Ascending aorta (tissue), 2 donors: ENCODE results near the gene PLXNA2. TPM values are rescaled to one million over a fixed set of nuclear protein-coding genes. Genes with fewer than 3 reads are reported as not detected.

Experiments used
- DNase-seq, 2 donors: peaks; one replicate each; pipeline ENCODE4 v3.0.0-alpha.2; 2019; ENCODE audit warnings: low spot score in 2 of 2
- H3K27ac ChIP-seq, 2 donors: fragments of 200-600 bp; sonication (generic); one replicate each; pipeline ENCODE4 v1.5.1; 2016 to 2017; ENCODE audit warnings: mild to moderate bottlenecking in 1 of 2
- H3K27me3 ChIP-seq: fragments of 200-600 bp; sonication (generic); one replicate; pipeline ENCODE4 v1.5.1; 2017
- H3K36me3 ChIP-seq, 2 donors: fragments of 200-600 bp; sonication (generic); one replicate each; pipeline ENCODE4 v1.5.1; 2016
- H3K4me1 ChIP-seq, 2 donors: fragments of 200-600 bp; sonication (generic); one replicate each; pipeline ENCODE4 v1.5.1; 2016 to 2017; ENCODE audit warnings: mild to moderate bottlenecking in 1 of 2
- H3K4me3 ChIP-seq, 2 donors: fragments of 200-600 bp; sonication (generic); one replicate each; pipeline ENCODE4 v1.5.1; 2016 to 2017; ENCODE audit warnings: mild to moderate bottlenecking in 1 of 2
- H3K9me3 ChIP-seq, 2 donors: fragments of 200-600 bp; sonication (generic); one replicate each; pipeline ENCODE4 v1.5.1; 2016
- CTCF ChIP-seq, 3 experiments: fragments of 200-600 bp in 2 of 3; fragments of 450-650 bp in 1 of 3; sonication (generic) in 2 of 3; IDR thresholded peaks; one replicate each; pipeline ENCODE4 v1.5.1; 2016 to 2019; ENCODE audit warnings: antibody characterized with exemption in 3 of 3, mild to moderate bottlenecking in 1 of 3, moderate library complexity in 1 of 3
- intact Hi-C: fragments of 100-400 bp; cut with DNase I; formaldehyde crosslinking; loops from one replicate; pipeline ENCODE4 v1.15.1; 2023
- total RNA-seq: library from RNA; depleted of rRNA; stranded (reverse); fragments of >200 nt; gene quantifications from one replicate; pipeline ENCODE4 v1.1.0, GENCODE V29; 2016

Gene PLXNA2
- total RNA-seq, 1 donor from 2014 or later, result 33.0 TPM

- Histone ChIP-seq H3K4me1 (no peaks in the 10 kb centered on the region), H3K36me3 (peaks cover 0 to 15% of the 10 kb centered on the region in 2 donors), H3K9me3 (no peaks in the 10 kb centered on the region), H3K27ac (no peak overlapping the region), H3K27me3 (no peaks in the 10 kb centered on the region), H3K4me3 (no peak overlapping the region)
- intact Hi-C loops, result no loop called here
- no peak for TF ChIP-seq CTCF (IDR thresholded peaks at IDR 0.05)
- no peak for DNase-seq
Measured at GRCh38 chr1:208106218-208106617, 138.0 kb downstream of the PLXNA2 start.

GRCh38 chr1:208105756-208106155 lies 138.4 kb downstream of the PLXNA2 start:
- no peak for DNase-seq
- H3K4me1 ChIP-seq, result no peaks in the 10 kb centered on the region
- TF ChIP-seq CTCF (IDR thresholded peaks at IDR 0.05), result no peak

GRCh38 chr1:208103597-208104513 lies 140.3 kb downstream of the PLXNA2 start:
- intact Hi-C loops, result no loop called here
- H3K27ac ChIP-seq, result no peak overlapping the region
- no peaks in the 10 kb centered on the region for H3K9me3 ChIP-seq
- H3K4me3 ChIP-seq, result no peak overlapping the region
- H3K4me1 ChIP-seq, result no peaks in the 10 kb centered on the region
- peaks cover 0 to 14% of the 10 kb centered on the region in 2 donors for H3K36me3 ChIP-seq
- DNase-seq, result no peak
- no peaks in the 10 kb centered on the region for H3K27me3 ChIP-seq
- TF ChIP-seq CTCF (IDR thresholded peaks at IDR 0.05), result no peak

More at GRCh38 chr1:208105756-208106155, 138.4 kb downstream of the PLXNA2 start:
- Histone ChIP-seq H3K27ac (no peak overlapping the region), H3K9me3 (no peaks in the 10 kb centered on the region), H3K4me3 (no peak overlapping the region), H3K36me3 (peaks cover 0 to 16% of the 10 kb centered on the region in 2 donors), H3K27me3 (no peaks in the 10 kb centered on the region)
- intact Hi-C loops, result no loop called here

GRCh38 chr1:208101661-208102431 lies 142.3 kb downstream of the PLXNA2 start:
- TF ChIP-seq CTCF (IDR thresholded peaks at IDR 0.05), result no peak
- intact Hi-C loops, result no loop called here
- Histone ChIP-seq H3K4me1 (no peaks in the 10 kb centered on the region), H3K36me3 (peaks cover 2 to 33% of the 10 kb centered on the region in 2 donors), H3K9me3 (no peaks in the 10 kb centered on the region), H3K27ac (no peak overlapping the region), H3K27me3 (no peaks in the 10 kb centered on the region), H3K4me3 (no peak overlapping the region)
- no peak for DNase-seq

GRCh38 chr1:208100906-208101305 lies 143.3 kb downstream of the PLXNA2 start:
- DNase-seq, result no peak
- no peaks in the 10 kb centered on the region for H3K9me3 ChIP-seq
- no peak overlapping the region for H3K27ac ChIP-seq
- no peak for TF ChIP-seq CTCF (IDR thresholded peaks at IDR 0.05)
- no peak overlapping the region for H3K4me3 ChIP-seq
- H3K36me3 ChIP-seq, result peaks cover 8 to 42% of the 10 kb centered on the region in 2 donors
- H3K4me1 ChIP-seq, result no peaks in the 10 kb centered on the region
- intact Hi-C loops, result no loop called here
- H3K27me3 ChIP-seq, result no peaks in the 10 kb centered on the region
